K562 (cell line): ENCODE results near the gene HEXD. TPM values are rescaled to one million over a fixed set of nuclear protein-coding genes. Genes with fewer than 3 reads are reported as not detected.
A peak's percentile ranks its signal among the peaks of the same experiment; 100 is the strongest.

Experiments used
- CC2D1A ChIP-seq: fragments of 450-650 bp; IDR thresholded peaks from 2 replicates; pipeline ENCODE4 v1.6.1; 2017; ENCODE audit warnings: mild to moderate bottlenecking
- CHD2 ChIP-seq: IDR thresholded peaks from 2 replicates; pipeline ENCODE4 v1.6.1; 2011; ENCODE audit warnings: low read depth, low read length
- ILK ChIP-seq: fragments of 450-650 bp; IDR thresholded peaks from 2 replicates; pipeline ENCODE4 v1.6.1; 2016; ENCODE audit warnings: missing genetic modification characterization, low read depth, mild to moderate bottlenecking, missing compliant biosample characterization, moderate library complexity, borderline replicate concordance
- KDM4B ChIP-seq, 2 experiments: fragments of 450-650 bp in 1 of 2; sonication (generic) in 1 of 2; IDR thresholded peaks; 2 replicates each; pipeline ENCODE4 v1.6.1; 2016 to 2017; ENCODE audit warnings: borderline replicate concordance in 2 of 2, antibody characterized with exemption in 1 of 2, low read depth in 1 of 2, mild to moderate bottlenecking in 1 of 2
- KLF10 ChIP-seq: fragments of 250-450 bp; sonication (Bioruptor Pico); IDR thresholded peaks from 2 replicates; pipeline ENCODE4 v1.6.1; 2021; ENCODE audit warnings: matching md5 sums
- MEF2A ChIP-seq: IDR thresholded peaks from 2 replicates; pipeline ENCODE4 v1.6.1; 2011; ENCODE audit warnings: low read depth, mild to moderate bottlenecking, low read length, moderate library complexity; ENCODE audit not compliant: control insufficient read depth
- MGA ChIP-seq: fragments of 450-650 bp; IDR thresholded peaks from 2 replicates; pipeline ENCODE4 v1.6.1; 2016; ENCODE audit warnings: mild to moderate bottlenecking, moderate library complexity
- NCOR1 ChIP-seq: fragments of 450-650 bp; IDR thresholded peaks from 2 replicates; pipeline ENCODE4 v1.6.1; 2016; ENCODE audit warnings: mild to moderate bottlenecking, moderate library complexity
- NR1H2 ChIP-seq: sonication (generic); formaldehyde crosslinking; IDR thresholded peaks from 2 replicates; pipeline ENCODE4 v1.4.0; 2020; ENCODE audit warnings: mild to moderate bottlenecking, missing genetic modification reagents
- PATZ1 ChIP-seq: fragments of 250-450 bp; sonication (Bioruptor Pico); IDR thresholded peaks from 2 replicates; pipeline ENCODE4 v1.5.0; 2020; ENCODE audit warnings: mild to moderate bottlenecking, borderline replicate concordance
- RFX7 ChIP-seq: fragments of 250-450 bp; sonication (Bioruptor Pico); IDR thresholded peaks from 2 replicates; pipeline ENCODE4 v1.5.1; 2021; ENCODE audit warnings: mild to moderate bottlenecking
- ZBTB7A ChIP-seq: IDR thresholded peaks from 2 replicates; pipeline ENCODE4 v1.6.1; 2011; ENCODE audit warnings: low read depth, mild to moderate bottlenecking, low read length, moderate library complexity, borderline replicate concordance; ENCODE audit not compliant: control insufficient read depth
- polyA plus RNA-seq, 8 experiments: library from polyadenylated mRNA; depleted of rRNA in 4 of 8; stranded (reverse) in 5 of 8; unstranded in 3 of 8; fragments of >200 nt; fragmentation: Nextera tagmentation in 2 of 8; fragmentation: Illumina TruSeq in 1 of 8; extraction: Ambion mirVana in 2 of 8; extraction: Trizol in 1 of 8; gene quantifications; 2 replicates each; pipeline versions ENCODE4 v1.2.1 to v1.2.3, GENCODE V29; 2011 to 2014; ENCODE audit warnings: inconsistent platforms in 1 of 8, missing spikeins in 1 of 8
- total RNA-seq, 7 experiments: library from RNA; depleted of rRNA in 6 of 7; stranded (reverse); fragments of >200 nt in 6 of 7; fragmentation: Illumina TruSeq in 2 of 7; extraction: Trizol in 2 of 7; gene quantifications; 2 replicates each; pipeline versions ENCODE4 v1.2.1 to v1.2.3, GENCODE V29; 2011 to 2021; ENCODE audit warnings: low replicate concordance in 1 of 7

Gene HEXD
- total and polyA plus RNA-seq, 9 of the 15 experiments (the other 6 are each of a cell fraction or from before 2014, with no cell fraction given) = 1.0 to 25.3 (median 10.0) TPM

GRCh38 chr17:82418001-82418986 lies at the start of gene HEXD, which contains the start of gene OGFOD3 (continued):
- TF ChIP-seq MGA (peak; percentile 50; the same call in 1 of the 2 replicates), NR1H2 (CRISPR knock-in tag) (no peak), RFX7 (no peak), NCOR1 (no peak), PATZ1 (CRISPR knock-in tag) (no peak), KDM4B (IDR thresholded peaks at IDR 0.05; ENCODE audit: borderline replicate concordance in 2 of 2, low read depth in 1 of 2) (no peak), MEF2A (no peak), ZBTB7A (peak; percentile 47; the same call in 1 of the 2 replicates), ILK (tag) (no peak), CHD2 (peak; percentile 74; the same call in 1 of the 2 replicates), CC2D1A (no peak), KLF10 (CRISPR knock-in tag) (no peak)
